HG02943 (cell line): Measurements from ENCODE around the gene CTDP1.

Experiments
- ATAC-seq: cut with Tn5 transposase; IDR thresholded peaks from one replicate; pipeline ENCODE4 v1.9.1; 2021; ENCODE audit warnings: mild to moderate bottlenecking, low read depth, moderate library complexity; ENCODE audit not compliant: unreplicated experiment

The CTDP1 gene

DNA sequence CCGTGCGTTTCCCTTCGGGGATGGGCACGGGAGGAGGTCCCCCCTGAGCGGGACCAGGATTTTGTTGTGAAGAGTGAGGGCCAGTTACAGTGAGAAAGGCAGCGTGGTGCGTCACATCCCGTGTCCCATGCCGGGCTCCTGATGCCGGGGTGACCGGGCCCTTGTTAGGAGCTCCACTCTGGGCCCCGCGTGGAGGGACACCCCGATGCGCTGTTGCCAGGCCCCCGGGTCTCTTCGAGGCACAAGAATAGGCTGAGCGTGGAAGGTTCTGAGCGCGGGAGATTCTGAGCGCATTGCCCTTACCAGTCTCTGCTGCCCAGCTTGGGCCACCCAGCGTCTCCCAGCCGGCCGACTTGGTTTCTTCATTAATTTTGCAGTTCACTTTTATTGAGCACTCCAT lies 17.6 kb downstream of the CTDP1 start:
- ATAC-seq = no peak

DNA sequence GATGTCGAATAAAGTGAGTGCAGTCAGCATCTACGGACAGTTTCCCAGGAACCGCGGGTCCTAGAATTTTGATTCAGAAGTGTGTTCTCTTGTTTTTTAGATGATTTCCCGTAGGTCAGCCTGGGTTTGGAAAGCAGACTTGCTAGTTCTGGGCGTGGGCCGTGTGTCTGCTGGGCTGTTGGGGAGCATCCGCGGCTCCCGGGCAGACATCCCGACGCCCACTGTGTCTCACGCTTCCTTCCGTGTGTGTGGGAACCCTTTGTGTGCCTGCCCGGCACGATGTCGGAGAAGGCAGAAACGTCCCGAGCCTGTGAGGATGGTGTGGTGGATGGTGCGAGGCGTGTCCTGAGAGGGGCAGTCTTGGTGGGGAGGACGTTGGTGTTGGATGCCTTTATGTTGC lies 18.4 kb downstream of the CTDP1 start:
- no peak for ATAC-seq

DNA sequence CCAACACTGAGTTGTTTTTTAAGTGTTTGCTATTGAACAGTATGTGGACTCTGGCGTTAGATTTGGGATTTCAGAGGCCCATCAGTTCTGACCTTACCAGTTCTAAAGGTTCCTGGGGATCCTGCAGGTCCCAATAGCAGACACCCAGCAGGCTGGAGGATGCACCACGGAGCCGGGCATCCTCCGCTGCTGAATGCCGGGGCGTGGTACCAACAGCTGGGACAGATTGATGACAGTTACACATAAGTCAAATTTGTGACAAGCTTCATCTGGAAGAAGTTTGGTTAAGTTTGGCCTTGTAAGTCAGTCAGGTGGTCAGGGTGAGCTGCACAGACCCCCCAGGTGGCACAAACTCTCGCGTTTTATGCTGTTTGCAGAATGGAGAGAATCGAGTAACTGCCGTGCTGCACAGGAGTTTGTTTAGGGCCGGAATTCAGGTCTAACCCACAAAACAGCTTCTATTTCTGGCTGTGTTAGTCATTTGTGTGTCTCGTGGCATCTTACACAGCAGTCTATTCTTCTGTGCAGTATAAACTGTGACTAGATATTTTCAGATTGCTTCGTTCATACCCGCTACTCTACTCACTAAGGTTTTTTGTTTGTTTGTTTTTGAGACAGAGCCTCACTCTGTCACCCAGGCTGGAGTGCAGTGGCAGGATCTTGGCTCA lies 19.2 kb downstream of the CTDP1 start:
- no peak for ATAC-seq

DNA sequence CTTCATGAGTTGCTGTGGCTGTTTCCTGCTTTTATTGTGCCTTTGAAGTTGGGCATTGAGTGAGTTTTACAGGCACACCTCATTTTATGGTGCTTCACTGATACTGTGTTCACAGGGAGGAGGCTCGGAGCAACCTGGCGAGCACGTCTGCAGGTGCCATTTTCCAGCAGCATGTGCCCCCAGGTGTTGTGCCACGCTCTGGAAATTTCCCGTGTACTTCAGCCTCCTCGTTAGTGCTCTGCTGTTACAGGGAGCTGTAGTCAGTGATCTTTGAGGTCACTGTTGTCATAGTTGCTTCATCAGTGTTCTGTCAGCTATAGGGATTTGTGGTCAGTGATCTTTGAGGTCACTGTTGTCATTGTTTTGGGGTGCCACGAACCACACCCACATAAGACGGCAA lies 20.1 kb downstream of the CTDP1 start:
- no peak for ATAC-seq

- ATAC-seq = no peak
These were observed 23.3 kb downstream of the CTDP1 start for GRCh38 chr18:79702906-79703305.

- no peak for ATAC-seq
These were observed 25.0 kb downstream of the CTDP1 start for GRCh38 chr18:79704631-79705030.

GRCh38 chr18:79705272-79705671 lies 25.7 kb downstream of the CTDP1 start:
- no peak for ATAC-seq

GRCh38 chr18:79706006-79706405 lies 26.4 kb downstream of the CTDP1 start:
- ATAC-seq = no peak

DNA sequence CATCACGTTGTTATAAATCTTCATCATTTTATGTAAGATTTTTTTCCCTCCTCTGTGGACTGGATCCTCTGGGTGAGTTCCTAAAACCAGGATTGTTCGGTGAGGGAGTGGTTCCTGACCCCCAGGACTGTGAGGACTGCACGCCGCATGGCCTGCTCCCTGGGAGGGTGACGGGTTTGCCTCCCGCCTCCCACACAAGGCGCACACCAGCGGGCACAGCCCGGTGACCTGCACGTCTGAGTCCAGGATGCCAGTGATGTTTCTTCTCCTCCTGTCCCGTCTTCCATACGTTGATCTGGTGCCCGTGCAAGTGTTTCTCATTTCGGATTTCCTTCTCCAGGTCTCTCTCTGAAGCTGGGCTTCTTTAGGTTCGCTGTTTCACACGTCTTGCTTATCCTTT lies 27.1 kb downstream of the CTDP1 start:
- no peak for ATAC-seq

GRCh38 chr18:79707239-79707638 lies 27.6 kb downstream of the CTDP1 start:
- ATAC-seq = no peak

DNA sequence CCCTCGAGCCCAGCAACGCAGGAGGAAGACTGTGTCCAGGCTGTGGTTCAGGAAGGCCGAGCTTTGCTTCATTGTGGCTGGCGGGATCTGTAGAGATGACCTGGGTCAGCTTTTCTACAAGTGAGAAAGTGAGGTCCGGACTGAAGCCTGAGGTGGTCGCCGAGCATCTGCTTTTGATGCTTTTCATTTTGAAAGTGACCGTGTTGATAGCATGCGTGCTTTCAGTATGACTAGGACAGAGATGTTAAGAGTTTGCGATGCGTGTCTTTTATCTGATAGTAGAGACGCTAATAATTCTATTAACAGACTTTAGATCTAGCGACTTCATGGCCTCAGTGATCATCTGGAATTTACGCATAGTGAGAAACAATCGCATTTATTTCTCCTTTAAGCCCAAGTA lies 28.1 kb downstream of the CTDP1 start:
- no peak for ATAC-seq

GRCh38 chr18:79708412-79708811 lies 28.8 kb downstream of the CTDP1 start:
- ATAC-seq = no peak

- ATAC-seq = no peak
These were observed 32.7 kb downstream of the CTDP1 start for GRCh38 chr18:79712206-79712857.

- no peak for ATAC-seq
These were observed 33.7 kb downstream of the CTDP1 start for GRCh38 chr18:79713341-79713740.

DNA sequence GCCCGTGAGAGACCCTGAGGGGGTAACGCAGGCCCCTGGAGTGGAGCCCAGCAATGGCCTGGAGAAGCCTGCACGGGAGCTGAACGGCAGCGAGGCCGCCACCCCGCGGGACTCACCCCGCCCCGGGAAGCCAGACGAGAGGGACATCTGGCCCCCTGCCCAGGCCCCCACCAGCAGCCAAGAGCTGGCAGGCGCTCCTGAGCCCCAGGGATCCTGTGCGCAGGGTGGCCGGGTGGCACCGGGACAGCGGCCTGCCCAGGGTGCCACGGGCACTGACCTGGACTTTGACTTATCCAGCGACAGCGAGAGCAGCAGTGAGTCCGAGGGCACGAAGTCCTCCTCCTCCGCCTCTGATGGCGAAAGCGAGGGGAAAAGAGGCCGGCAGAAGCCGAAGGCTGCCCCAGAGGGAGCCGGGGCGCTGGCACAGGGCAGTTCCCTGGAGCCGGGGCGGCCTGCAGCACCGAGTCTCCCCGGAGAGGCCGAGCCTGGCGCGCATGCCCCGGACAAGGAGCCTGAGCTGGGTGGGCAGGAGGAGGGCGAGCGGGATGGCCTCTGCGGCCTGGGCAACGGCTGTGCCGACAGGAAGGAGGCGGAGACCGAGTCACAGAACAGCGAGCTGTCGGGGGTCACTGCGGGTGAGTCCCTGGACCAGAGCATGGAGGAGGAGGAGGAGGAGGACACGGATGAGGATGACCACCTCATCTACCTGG lies 35.1 kb downstream of the CTDP1 start:
- ATAC-seq = no peak

DNA sequence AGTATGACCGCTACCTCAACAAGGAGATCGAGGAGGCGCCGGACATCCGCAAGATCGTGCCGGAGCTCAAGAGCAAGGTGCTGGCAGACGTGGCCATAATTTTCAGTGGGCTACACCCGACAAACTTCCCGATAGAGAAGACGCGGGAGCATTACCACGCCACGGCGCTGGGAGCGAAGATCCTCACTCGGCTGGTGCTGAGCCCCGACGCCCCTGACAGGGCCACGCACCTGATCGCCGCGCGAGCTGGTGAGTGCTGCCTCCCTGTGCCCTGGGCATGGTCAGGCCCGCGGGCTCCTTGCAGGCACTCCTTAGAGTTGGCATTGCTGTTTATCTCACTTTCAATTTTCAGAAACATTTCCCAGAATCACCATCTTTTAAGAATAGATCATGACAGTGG lies 35.7 kb downstream of the CTDP1 start:
- no peak for ATAC-seq

DNA sequence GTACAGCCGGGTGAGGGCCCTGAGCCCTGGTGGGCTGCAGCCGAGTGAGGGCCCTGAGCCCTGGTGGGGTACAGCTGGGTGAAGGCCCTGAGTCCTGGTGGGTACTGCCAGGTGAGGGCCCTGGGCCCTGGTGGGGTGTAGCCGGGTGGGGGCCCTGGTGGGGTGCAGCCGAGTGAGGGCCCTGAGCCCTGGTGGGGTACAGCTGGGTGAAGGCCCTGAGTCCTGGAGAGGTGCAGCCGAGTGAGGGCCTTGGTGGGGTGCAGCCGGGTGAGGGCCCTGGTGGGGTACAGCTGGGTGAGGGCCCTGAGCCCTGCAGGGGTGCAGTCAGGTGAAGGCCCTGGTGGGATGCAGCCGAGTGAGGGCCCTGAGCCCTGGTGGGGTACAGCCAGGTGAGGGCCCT lies 37.5 kb downstream of the CTDP1 start:
- no peak for ATAC-seq

DNA sequence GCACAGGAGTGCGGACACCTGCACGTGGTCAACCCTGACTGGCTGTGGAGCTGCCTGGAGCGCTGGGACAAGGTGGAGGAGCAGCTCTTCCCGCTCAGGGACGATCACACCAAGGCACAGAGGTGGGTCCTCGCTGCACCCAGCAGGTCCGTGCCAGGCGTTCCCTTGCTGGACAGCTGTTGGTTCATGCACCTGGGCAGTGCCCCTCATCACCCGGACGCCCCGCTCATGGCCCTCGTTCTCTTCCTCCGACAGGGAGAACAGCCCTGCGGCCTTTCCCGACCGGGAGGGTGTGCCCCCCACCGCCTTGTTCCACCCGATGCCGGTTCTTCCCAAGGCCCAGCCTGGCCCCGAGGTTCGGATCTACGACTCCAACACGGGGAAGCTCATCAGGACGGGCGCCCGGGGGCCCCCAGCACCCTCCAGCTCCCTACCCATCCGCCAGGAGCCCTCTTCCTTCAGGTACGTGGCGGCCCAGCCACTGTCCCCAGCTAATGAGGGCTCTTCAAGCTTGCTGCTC lies 38.0 kb downstream of the CTDP1 start:
- no peak for ATAC-seq

GRCh38 chr18:79718126-79718525 lies 38.5 kb downstream of the CTDP1 start:
- no peak for ATAC-seq

DNA sequence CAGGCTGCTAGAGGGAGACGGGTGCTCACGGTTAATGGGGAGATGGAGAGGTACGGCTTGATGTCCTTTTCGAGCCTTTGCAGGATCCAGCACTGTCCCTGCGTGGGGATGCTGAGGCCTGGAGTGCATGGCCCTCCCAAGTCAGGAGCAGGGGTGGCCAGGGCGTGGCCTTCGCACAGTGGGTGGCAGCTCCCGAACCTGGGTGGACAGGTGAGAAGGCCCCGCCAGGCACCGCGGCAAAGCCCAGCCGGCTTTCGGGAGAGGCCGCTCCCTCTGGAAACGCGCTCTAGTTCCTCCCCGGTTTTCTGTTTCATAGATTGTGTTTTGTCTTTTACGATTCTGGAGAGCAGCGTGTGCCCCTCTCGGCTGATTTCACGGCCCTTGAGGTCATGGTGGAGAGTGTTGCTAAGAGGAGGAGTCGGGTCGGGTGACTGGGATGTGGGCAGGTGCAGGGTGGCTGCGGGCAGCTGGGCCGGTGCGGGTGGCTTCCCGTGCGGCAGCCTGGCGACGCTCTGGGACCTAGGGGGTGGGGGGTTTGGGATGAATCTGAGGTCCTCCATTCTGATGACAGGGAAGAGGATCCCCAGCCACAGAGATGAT lies 39.4 kb downstream of the CTDP1 start:
- ATAC-seq = no peak
